SK-N-MC (cell line): Measurements from ENCODE around the gene ZNF205.

Experiments
- DNase-seq: peaks from one replicate; pipeline ENCODE4 v3.0.0-alpha.2; 2011; ENCODE audit warnings: low read depth, low spot score
- H3K27ac ChIP-seq: fragments of 200-600 bp; sonication (generic); 2 replicates; pipeline ENCODE4 v1.5.1; 2016; ENCODE audit warnings: mixed run types
- H3K36me3 ChIP-seq: fragments of 200-600 bp; sonication (generic); 2 replicates; pipeline ENCODE4 v1.6.1; 2017; ENCODE audit warnings: antibody characterized with exemption, low read length, mixed read lengths; ENCODE audit not compliant: insufficient read depth
- H3K4me3 ChIP-seq: fragments of 200-600 bp; sonication (generic); 2 replicates; pipeline ENCODE4 v1.5.1; 2016
- H3K9ac ChIP-seq: fragments of 200-600 bp; sonication (generic); 2 replicates; pipeline ENCODE4 v1.8.0; 2017; ENCODE audit warnings: mixed run types, mixed read lengths; ENCODE audit not compliant: insufficient read length
- H3K9me3 ChIP-seq: fragments of 200-600 bp; sonication (generic); 2 replicates; pipeline ENCODE4 v1.6.1; 2017; ENCODE audit warnings: low read depth, mild to moderate bottlenecking, antibody characterized with exemption, low read length, moderate library complexity, mixed read lengths
- EZH2 ChIP-seq: fragments of 200-600 bp; sonication (generic); IDR thresholded peaks from one replicate; pipeline ENCODE4 v1.6.1; 2017; ENCODE audit warnings: antibody characterized with exemption
- FOXP2 ChIP-seq: optimal IDR thresholded peaks from 2 replicates; pipeline ENCODE3; 2011; ENCODE audit warnings: mild to moderate bottlenecking, moderate library complexity; ENCODE audit not compliant: insufficient read depth; ENCODE audit errors: extremely low read length, control extremely low read depth
- POLR2AphosphoS5 ChIP-seq: IDR thresholded peaks from 2 replicates; pipeline ENCODE4 v1.6.1; 2012; ENCODE audit warnings: mild to moderate bottlenecking, low read depth, low read length, borderline replicate concordance

The ZNF205 gene

GRCh38 chr16:3084491-3084890 is 27.9 kb upstream of the ZNF205 start:
- TF ChIP-seq FOXP2 (no peak), POLR2AphosphoS5 (no peak), EZH2 (no peak)
- Histone ChIP-seq H3K4me3 (no peak overlapping the region), H3K9me3 (no peaks in the 10 kb centered on the region), H3K36me3 (no peaks in the 10 kb centered on the region), H3K9ac (no peak overlapping the region), H3K27ac (no peak overlapping the region)
- no peak for DNase-seq

GRCh38 chr16:3084969-3085670 is 27.3 kb upstream of the ZNF205 start:
- Histone ChIP-seq H3K9me3 (no peaks in the 10 kb centered on the region), H3K36me3 (no peaks in the 10 kb centered on the region), H3K9ac (no peak overlapping the region), H3K27ac (no peak overlapping the region), H3K4me3 (no peak overlapping the region)
- no peak for DNase-seq
- TF ChIP-seq EZH2: no peak
- no peak for TF ChIP-seq FOXP2
- no peak for TF ChIP-seq POLR2AphosphoS5

GRCh38 chr16:3085868-3086595 is 26.4 kb upstream of the ZNF205 start:
- Histone ChIP-seq H3K9ac (no peak overlapping the region), H3K27ac (no peak overlapping the region), H3K9me3 (no peaks in the 10 kb centered on the region), H3K4me3 (no peak overlapping the region), H3K36me3 (no peaks in the 10 kb centered on the region)
- no peak for TF ChIP-seq POLR2AphosphoS5
- TF ChIP-seq FOXP2: no peak
- TF ChIP-seq EZH2: no peak
- no peak for DNase-seq

GRCh38 chr16:3086596-3087242 is 25.7 kb upstream of the ZNF205 start:
- no peak overlapping the region for H3K27ac ChIP-seq
- no peak for DNase-seq
- H3K36me3 ChIP-seq: no peaks in the 10 kb centered on the region
- no peak overlapping the region for H3K4me3 ChIP-seq
- no peak for TF ChIP-seq FOXP2
- TF ChIP-seq EZH2: no peak
- no peak for TF ChIP-seq POLR2AphosphoS5
- H3K9ac ChIP-seq: no peak overlapping the region
- H3K9me3 ChIP-seq: no peaks in the 10 kb centered on the region

- H3K9ac ChIP-seq: no peak overlapping the region
- H3K4me3 ChIP-seq: no peak overlapping the region
- H3K36me3 ChIP-seq: no peaks in the 10 kb centered on the region
- no peaks in the 10 kb centered on the region for H3K9me3 ChIP-seq
- TF ChIP-seq FOXP2: no peak
- no peak for TF ChIP-seq EZH2
- no peak for TF ChIP-seq POLR2AphosphoS5
- H3K27ac ChIP-seq: no peak overlapping the region
- no peak for DNase-seq
Observed at GRCh38 chr16:3087243-3088235, 24.8 kb upstream of the ZNF205 start.

GRCh38 chr16:3088450-3088849 is 23.9 kb upstream of the ZNF205 start:
- no peak for DNase-seq
- Histone ChIP-seq H3K4me3 (no peak overlapping the region), H3K9me3 (no peaks in the 10 kb centered on the region), H3K27ac (no peak overlapping the region), H3K36me3 (no peaks in the 10 kb centered on the region), H3K9ac (no peak overlapping the region)
- TF ChIP-seq EZH2 (no peak), FOXP2 (no peak), POLR2AphosphoS5 (no peak)

- Histone ChIP-seq H3K27ac (no peak overlapping the region), H3K9me3 (no peaks in the 10 kb centered on the region), H3K9ac (no peak overlapping the region), H3K4me3 (no peak overlapping the region), H3K36me3 (no peaks in the 10 kb centered on the region)
- DNase-seq: no peak
- TF ChIP-seq FOXP2 (no peak), EZH2 (no peak), POLR2AphosphoS5 (no peak)
Observed at GRCh38 chr16:3088925-3089716, 23.3 kb upstream of the ZNF205 start.
